Head of caudate nucleus (tissue), 42 donors: ENCODE results near the gene ORAI3.
A peak's percentile ranks its signal among the peaks of the same experiment; 100 is the strongest.
"Not testable (repeated sequence)": the region's sequence is repeated elsewhere in the genome, so short reads cannot be mapped to it uniquely, and the experiment has no call there.

Experiments
- DNase-seq, 42 donors: peaks; one replicate each; pipeline versions ENCODE4 v3.0.0 to v3.0.0-alpha.2; 2020 to 2021; ENCODE audit warnings: mixed read lengths in 7 of 42
- intact Hi-C: fragments of 100-400 bp; cut with DNase I; formaldehyde crosslinking; loops from one replicate; pipeline ENCODE4 v1.15.0; 2022

The ORAI3 gene

DNA sequence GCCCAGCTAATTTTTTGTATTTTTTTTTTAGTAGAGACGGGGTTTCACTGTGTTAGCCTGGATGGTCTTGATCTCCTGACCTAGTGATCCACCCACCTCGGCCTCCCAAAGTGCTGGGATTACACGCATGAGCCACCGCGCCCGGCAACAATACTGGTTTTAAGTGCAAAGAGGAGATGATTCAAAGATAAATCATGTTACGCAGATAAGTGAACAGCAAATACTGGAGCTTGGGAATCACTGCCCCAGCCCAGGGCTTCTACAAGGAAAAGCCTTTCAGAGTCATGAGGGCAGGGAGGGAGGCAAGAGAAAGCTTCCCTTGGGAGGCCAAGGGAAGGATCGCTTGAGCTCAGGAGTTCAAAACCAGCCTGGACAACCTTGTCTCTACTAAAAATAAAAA, 9.3 kb upstream of the ORAI3 start:
- DNase-seq, intact Hi-C loops: not testable (repeated sequence)

DNA sequence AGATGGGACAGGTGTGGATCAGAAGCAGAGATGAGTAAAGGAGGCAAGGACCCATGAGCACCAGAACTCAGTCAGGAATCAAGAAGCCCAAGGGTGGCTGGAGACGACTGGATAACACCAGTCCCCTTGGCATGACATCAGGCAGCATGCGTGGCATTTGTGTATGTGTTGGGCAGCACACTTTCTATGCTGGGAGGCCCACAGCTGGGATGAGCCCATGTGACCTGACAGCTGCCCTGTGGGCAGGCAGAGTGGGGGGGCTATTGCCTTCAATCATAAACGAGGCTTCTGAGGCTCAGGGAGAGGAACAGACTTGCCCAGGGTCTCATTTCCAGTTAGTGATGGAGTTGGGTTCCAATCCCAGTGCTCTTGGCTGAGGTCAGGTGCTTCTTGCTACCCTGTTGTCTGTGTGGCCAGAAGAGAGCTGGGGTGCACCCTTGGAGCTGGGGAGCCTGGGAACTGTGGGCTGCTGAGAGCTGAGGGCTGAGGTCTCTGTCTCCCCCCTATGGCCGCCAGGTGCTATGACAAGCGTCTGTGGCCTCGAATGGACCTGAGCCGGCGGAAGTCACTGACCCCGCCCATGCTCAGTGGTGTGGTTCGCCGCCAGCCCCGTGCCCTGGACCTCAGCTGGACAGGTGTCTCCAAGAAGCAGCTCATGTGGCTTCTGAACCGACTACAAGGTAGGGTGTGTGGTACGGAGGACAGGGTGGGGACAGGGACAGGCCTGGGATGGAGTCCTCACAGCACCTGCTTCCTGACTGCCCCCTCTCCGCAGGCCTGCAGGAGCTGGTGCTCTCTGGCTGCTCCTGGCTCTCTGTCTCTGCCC, 7.1 kb upstream of the ORAI3 start:
- peak in 41 of 42 donors; percentile 34 to 80 (median 65) for DNase-seq
- intact Hi-C loops: no loop called here

DNA sequence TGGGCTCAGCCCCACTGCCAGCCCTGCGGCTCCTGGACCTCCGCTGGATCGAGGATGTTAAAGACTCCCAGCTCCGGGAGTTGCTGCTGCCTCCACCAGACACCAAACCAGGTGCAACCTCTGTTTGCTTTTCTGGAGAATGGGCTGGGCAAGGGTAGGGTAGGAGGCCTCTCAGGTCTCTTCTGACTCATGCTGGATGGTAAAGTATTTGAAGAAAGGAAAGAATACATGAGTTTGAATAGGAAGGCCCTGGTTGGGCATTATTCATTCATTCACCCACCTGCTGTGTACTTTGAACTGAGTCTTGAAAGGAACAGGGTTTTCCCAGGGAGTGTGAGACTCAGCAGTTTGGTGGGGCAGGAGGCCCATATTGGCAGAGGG, 6.5 kb upstream of the ORAI3 start:
- intact Hi-C loops: no loop called here

DNA sequence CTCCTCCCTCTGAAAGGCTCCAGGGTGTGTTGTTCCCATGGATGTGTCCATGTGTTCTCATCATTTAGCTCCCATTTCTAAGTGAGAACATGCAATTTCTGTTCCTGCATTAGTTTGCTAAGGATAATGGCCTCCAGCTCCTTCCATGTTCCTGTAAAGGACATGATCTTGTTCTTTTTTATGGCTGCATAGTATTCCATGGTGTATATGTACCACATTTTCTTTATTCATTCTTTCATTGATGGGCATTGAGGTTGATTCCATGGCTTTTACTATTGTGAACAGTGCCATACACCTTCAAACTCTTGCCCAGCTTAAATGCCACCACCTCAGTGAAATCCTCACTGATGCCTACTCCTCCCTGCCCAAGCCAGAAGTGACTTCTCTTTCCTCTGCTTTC, 4.5 kb upstream of the ORAI3 start:
- intact Hi-C loops: no loop called here

More for the DNA sequence above, 6.5 kb upstream of the ORAI3 start:
- DNase-seq: no peak

GRCh38 chr16:30946671-30947540, 2.0 kb upstream of the ORAI3 start:
- no peak for DNase-seq
- intact Hi-C loops: no loop called here

More for the DNA sequence above, 4.5 kb upstream of the ORAI3 start:
- DNase-seq: no peak

- intact Hi-C loops: no loop called here
- DNase-seq: no peak
Measured at GRCh38 chr16:30947541-30947858, 1.4 kb upstream of the ORAI3 start.

GRCh38 chr16:30947859-30948666, 805 bp upstream of the ORAI3 start:
- intact Hi-C loops: no loop called here
- DNase-seq: peak; percentile 85 to 99 (median 94)

DNA sequence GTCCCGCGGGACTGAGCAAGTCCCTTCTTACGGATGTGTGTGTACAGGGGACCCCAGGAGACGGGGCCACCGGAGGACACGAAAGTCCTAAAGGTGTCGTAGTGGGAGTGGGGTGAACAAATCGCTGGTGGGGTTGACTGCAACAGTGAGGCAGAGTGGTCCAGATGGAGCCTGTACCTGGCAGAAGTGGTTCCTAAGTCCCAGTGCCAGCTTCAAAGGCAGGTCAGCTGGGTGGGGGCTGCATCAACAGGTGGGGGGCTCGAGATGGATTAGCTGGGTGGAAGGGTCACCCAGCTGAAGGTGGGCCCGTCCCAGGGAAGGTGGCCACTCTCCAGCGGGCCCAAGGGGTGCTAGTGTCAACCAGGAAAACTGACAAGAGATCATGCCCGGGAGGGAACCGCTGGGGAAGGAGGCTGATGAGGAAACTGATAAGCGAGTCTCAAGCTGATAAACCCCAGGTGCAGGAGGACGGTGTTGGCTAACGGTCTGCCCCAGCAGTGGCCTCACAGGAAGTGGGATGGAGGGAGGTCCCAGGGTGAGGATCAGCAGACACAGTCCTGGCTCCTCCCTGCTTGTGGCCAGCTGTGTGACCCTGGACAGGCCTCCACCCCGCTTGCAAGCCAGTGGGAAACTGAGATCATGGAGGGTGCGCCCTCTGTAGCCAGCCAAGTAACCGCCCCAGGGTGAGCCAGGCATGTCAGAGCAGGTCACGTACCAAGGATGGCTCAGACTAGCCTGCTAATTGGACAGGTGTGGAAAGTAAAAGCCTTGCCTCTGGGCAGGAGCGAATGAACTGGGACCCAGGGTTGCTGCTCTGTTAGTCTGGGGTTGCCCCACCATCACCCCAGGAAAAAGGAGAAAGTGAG, 1.0 kb downstream of the ORAI3 start:
- intact Hi-C loops: no loop called here
- DNase-seq: peak in 20 of 42 donors; percentile 16 to 63 (median 39)

DNA sequence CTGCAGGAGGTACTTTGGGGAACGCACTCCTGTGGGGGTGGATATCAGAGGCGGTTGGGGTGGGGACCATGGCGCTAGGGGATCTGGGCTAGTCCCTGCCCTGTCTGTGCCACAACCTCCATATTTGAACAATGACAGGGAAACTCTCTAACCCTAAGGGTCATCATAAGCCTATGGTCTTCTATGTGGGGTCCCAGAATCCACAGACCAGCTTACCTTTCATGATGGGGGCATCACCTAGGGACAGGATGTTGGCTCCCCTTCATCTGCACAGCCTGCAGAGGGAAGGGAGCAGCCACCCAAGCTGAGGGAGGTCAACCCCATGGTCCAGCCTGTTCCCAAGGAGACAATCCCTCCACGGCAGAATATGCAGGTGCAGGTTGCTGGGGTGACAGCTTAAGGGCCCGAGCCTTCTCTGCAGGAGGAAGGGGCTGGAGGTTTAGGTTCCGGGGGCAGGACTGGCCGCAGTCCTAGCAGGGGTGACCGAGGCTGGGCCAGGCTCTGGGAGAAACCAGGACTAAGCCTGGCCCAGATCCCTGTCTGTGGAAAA, 1.7 kb downstream of the ORAI3 start:
- DNase-seq: no peak
- intact Hi-C loops: no loop called here

- DNase-seq: no peak
- intact Hi-C loops: no loop called here
Measured at GRCh38 chr16:30951193-30951592, 2.3 kb downstream of the ORAI3 start.

GRCh38 chr16:30951750-30952149, 2.9 kb downstream of the ORAI3 start:
- DNase-seq: no peak
- intact Hi-C loops: no loop called here

GRCh38 chr16:30953111-30953510, 4.2 kb downstream of the ORAI3 start:
- no peak for DNase-seq
- intact Hi-C loops: no loop called here

DNA sequence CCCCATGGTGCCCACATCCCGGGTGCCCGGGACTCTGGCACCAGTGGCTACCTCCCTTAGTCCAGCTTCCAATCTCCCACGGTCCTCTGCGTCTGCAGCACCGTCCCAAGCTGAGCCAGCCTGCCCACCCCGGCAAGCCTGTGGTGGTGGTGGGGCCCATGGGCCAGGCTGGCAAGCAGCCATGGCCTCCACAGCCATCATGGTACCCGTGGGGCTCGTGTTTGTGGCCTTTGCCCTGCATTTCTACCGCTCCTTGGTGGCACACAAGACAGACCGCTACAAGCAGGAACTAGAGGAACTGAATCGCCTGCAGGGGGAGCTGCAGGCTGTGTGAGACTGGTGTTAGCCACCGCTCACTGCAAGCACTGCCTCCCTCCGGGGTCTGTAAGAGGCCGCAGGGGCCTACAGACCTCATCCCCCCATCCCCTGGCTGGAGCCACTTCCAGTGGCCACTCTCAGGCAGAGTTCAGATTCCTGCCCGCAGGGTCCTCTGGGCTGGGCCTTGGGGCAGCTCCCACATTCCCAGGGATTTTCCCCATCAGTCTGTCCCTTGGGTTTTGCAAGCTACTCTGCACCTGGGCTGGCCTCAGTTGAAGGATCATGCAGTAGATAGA, 4.8 kb downstream of the ORAI3 start:
- DNase-seq: peak; percentile 58 to 88 (median 76)
- intact Hi-C loops: no loop called here

GRCh38 chr16:30954993-30955392, 6.1 kb downstream of the ORAI3 start:
- intact Hi-C loops: no loop called here
- no peak for DNase-seq

- intact Hi-C loops: no loop called here
- DNase-seq: peak; percentile 65 to 92 (median 85)
Measured at GRCh38 chr16:30956601-30957455, 8.0 kb downstream of the ORAI3 start.

- peak; percentile 93 to 100 (median 97) for DNase-seq
- intact Hi-C loops: no loop called here
Measured at GRCh38 chr16:30957456-30958174, 8.7 kb downstream of the ORAI3 start, which contains the start of gene SETD1A. Gene SETD1A, plus strand, starts transcription at chr16:30957754. Its CDS starts 978 bp downstream, at chr16:30958732.
